Lower lobe of right lung (tissue), 2 donors: ENCODE results near the gene PNRC2. TPM values are rescaled to one million over a fixed set of nuclear protein-coding genes. Genes with fewer than 3 reads are reported as not detected.

ENCODE experiments used
- ATAC-seq, 2 donors: fragments of 200-7000 bp; cut with Tn5 transposase; one replicate each; pipeline ENCODE4 v1.9.1; 2020 to 2022; ENCODE audit warnings: mild to moderate bottlenecking in 2 of 2, moderate library complexity in 2 of 2
- DNase-seq: peaks from one replicate; pipeline ENCODE4 v3.0.0-alpha.2; 2020
- H3K27ac ChIP-seq: fragments of 200-600 bp; one replicate; pipeline ENCODE4 v1.8.0; 2022
- H3K27me3 ChIP-seq: fragments of 200-600 bp; one replicate; pipeline ENCODE4 v1.8.0; 2022; ENCODE audit warnings: low read depth
- H3K36me3 ChIP-seq: fragments of 200-600 bp; one replicate; pipeline ENCODE4 v1.8.0; 2022; ENCODE audit warnings: mild to moderate bottlenecking
- H3K4me1 ChIP-seq: fragments of 200-600 bp; one replicate; pipeline ENCODE4 v1.8.0; 2022
- H3K4me3 ChIP-seq: fragments of 200-600 bp; one replicate; pipeline ENCODE4 v1.8.0; 2022; ENCODE audit warnings: mild to moderate bottlenecking
- H3K9me3 ChIP-seq: fragments of 200-600 bp; one replicate; pipeline ENCODE4 v1.8.0; 2022
- intact Hi-C: fragments of 100-400 bp; cut with DNase I; formaldehyde crosslinking; loops from one replicate; pipeline ENCODE4 v1.11.0; 2022
- total RNA-seq: library from RNA; stranded (reverse); fragmentation: NEBNext Ultra II Directional; extraction: Animal tissue kit (Norgen Biotek cat#: 25700); gene quantifications from one replicate; pipeline ENCODE4 v1.2.1, GENCODE V29; 2021
- TF ChIP-seq, protein P1 (sequence below): fragments of 200-600 bp; IDR thresholded peaks from one replicate; pipeline ENCODE4 v1.8.0; 2022; ENCODE audit warnings: antibody characterized with exemption, mild to moderate bottlenecking
- donor health status: DM: no; HTN: yes; CAD: no; lungs with severe emphysema.

Gene PNRC2
- total RNA-seq, 1 donor from 2014 or later, result 111 TPM

DNA sequence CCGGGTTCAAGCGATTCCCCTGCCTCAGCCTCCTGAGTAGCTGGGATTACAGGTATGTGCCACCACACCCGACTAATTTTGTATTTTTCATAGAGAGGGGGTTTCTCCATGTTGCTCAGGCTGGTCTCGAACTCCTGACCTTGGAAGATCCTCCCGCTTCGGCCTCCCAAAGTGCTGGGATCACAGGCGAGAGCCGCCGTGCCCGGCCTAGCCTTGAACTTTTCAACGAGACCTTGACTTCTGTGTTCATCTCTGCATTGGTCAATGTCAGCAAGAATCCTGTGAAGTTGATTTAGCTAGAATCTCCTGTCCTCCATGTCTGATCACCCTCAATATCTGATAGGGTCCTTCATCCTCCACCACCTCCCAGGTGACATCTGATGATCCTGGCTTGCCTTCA is 35.0 kb upstream of the PNRC2 start:
- no peaks in the 10 kb centered on the region for H3K36me3 ChIP-seq
- ATAC-seq (no peak), DNase-seq (no peak)
- H3K27ac ChIP-seq, result no peak overlapping the region
- no peak overlapping the region for H3K4me3 ChIP-seq
- no peaks in the 10 kb centered on the region for H3K27me3 ChIP-seq
- TF ChIP-seq, protein P1, sequence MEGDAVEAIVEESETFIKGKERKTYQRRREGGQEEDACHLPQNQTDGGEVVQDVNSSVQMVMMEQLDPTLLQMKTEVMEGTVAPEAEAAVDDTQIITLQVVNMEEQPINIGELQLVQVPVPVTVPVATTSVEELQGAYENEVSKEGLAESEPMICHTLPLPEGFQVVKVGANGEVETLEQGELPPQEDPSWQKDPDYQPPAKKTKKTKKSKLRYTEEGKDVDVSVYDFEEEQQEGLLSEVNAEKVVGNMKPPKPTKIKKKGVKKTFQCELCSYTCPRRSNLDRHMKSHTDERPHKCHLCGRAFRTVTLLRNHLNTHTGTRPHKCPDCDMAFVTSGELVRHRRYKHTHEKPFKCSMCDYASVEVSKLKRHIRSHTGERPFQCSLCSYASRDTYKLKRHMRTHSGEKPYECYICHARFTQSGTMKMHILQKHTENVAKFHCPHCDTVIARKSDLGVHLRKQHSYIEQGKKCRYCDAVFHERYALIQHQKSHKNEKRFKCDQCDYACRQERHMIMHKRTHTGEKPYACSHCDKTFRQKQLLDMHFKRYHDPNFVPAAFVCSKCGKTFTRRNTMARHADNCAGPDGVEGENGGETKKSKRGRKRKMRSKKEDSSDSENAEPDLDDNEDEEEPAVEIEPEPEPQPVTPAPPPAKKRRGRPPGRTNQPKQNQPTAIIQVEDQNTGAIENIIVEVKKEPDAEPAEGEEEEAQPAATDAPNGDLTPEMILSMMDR, result no peak
- H3K4me1 ChIP-seq, result peaks cover 14% of the 10 kb centered on the region
- intact Hi-C loops, result no loop called here
- H3K9me3 ChIP-seq, result no peaks in the 10 kb centered on the region

DNA sequence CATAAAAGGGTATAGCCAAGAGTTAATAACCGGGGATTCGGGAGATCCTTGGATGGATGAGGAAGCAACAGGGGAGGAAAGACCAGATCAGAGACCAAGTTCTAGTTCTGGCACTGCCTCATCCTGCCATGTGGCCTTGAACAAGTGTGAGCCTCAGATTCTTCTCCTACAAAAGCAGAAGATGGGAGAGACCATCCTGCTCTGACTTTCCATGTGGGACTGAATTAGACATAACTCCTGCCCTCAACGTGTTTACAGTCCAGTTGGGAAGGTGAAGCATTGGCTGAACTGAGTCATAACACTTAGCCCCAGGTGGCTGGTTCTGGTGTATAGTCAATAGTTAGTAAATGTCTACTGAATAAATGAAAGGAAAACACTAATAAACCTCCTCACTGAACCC is 34.3 kb upstream of the PNRC2 start:
- Histone ChIP-seq H3K9me3 (no peaks in the 10 kb centered on the region), H3K4me1 (peaks cover 7% of the 10 kb centered on the region), H3K4me3 (no peak overlapping the region), H3K27ac (no peak overlapping the region), H3K36me3 (no peaks in the 10 kb centered on the region), H3K27me3 (no peaks in the 10 kb centered on the region)
- intact Hi-C loops, result no loop called here
- DNase-seq, result no peak
- ATAC-seq, result no peak
- TF ChIP-seq, protein P1, result no peak

DNA sequence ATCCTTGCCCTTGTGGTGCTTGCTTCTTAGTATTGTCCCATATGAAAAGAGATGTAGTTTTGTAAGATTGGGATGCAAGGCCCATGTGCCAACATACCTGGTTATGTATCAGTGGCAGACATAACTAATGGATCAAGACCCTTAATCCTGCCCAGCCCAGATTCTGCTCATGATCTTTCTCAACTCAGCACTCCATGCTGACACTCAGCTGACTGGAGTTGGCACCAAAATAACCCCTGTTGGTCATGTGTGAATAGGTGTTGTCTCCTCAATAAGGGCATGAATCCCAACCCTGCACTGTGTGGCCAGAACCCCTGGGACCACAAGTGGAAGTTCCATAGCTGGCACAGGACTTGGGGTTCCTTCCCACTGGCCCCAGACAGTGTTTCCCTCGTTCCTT is 32.5 kb upstream of the PNRC2 start:
- Histone ChIP-seq H3K27ac (no peak overlapping the region), H3K27me3 (no peaks in the 10 kb centered on the region), H3K36me3 (no peaks in the 10 kb centered on the region), H3K4me3 (no peak overlapping the region), H3K9me3 (no peaks in the 10 kb centered on the region), H3K4me1 (no peaks in the 10 kb centered on the region)
- ATAC-seq (no peak), DNase-seq (no peak)
- TF ChIP-seq, protein P1, result no peak
- intact Hi-C loops, result no loop called here

DNA sequence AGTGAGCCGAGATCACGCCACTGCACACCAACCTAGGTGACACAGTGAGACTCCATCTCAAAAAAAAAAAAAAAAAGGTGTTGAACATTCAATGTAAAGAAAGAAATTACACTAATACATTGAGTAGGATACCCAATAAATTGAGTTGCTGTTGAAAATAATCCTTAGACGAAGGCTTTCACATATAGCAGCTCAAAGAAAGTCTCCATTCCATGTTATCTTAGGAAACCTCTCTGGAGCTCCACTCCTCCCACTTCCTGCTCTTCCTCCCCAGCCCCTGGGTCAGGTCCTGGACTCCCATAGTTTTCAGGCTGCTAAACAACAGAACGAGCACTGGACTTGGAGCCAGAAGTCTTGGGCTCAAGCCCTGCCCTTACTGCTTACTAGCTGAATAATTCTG is 30.8 kb upstream of the PNRC2 start:
- Histone ChIP-seq H3K9me3 (no peaks in the 10 kb centered on the region), H3K27me3 (no peaks in the 10 kb centered on the region), H3K27ac (no peak overlapping the region), H3K36me3 (no peaks in the 10 kb centered on the region), H3K4me3 (no peak overlapping the region), H3K4me1 (no peaks in the 10 kb centered on the region)
- intact Hi-C loops, result no loop called here
- DNase-seq (no peak), ATAC-seq (no peak)
- TF ChIP-seq, protein P1, result no peak

DNA sequence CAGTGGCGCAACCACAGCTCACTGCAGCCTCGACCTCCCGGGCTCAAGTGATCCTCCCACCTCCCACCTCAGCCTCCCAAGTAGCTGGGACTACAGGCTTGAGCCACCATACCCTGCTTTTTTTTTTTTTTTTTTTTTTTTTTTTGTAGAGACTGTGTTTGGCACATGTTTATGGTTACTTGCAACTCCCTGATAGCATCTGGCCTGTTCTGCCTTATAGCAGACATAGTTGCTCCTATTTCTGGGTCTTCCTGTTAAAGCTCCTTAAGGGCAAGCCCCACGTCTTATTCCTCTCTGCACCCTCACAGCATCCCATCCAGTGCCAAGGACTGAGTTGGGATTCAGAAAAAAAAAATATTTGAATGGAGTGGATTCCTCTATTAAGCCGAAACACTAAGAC is 29.4 kb upstream of the PNRC2 start:
- no peak for ATAC-seq
- TF ChIP-seq, protein P1, result no peak
- no peaks in the 10 kb centered on the region for H3K4me1 ChIP-seq

More for the DNA sequence above, 29.4 kb upstream of the PNRC2 start:
- Histone ChIP-seq H3K27ac (peak overlapping the region; percentile 54), H3K27me3 (no peaks in the 10 kb centered on the region), H3K9me3 (no peaks in the 10 kb centered on the region), H3K36me3 (no peaks in the 10 kb centered on the region), H3K4me3 (no peak overlapping the region)
- DNase-seq, result no peak
- intact Hi-C loops, result no loop called here
